Common myeloid progenitor, CD34-positive (primary cell): ENCODE data around the gene ANKRD55.
"Not testable (repeated sequence)": the region's sequence is repeated elsewhere in the genome, so short reads cannot be mapped to it uniquely, and the experiment has no call there.

Experiments used
- CTCF ChIA-PET: fragments of 350-600 bp; sonication (Branson Sonifier 250); formaldehyde crosslinking; loops from one replicate; lab custom pipeline; 2021; ENCODE audit warnings: antibody characterized with exemption; lab: Charles Lee
- POLR2A ChIA-PET: fragments of 350-600 bp; sonication (Branson Sonifier 250); formaldehyde crosslinking; loops from one replicate; lab custom pipeline; 2021; ENCODE audit warnings: antibody characterized with exemption; lab: Charles Lee
- DNase-seq, 3 donors: peaks; one replicate each; pipeline versions ENCODE4 v3.0.0 to v3.0.0-alpha.2; 2013
- H3K27ac ChIP-seq, 2 experiments: 1 replicate in 1 of 2; 2 replicates in 1 of 2; pipeline ENCODE4 v1.7.0; 2013; ENCODE audit warnings: inconsistent platforms in 2 of 2, low read length in 2 of 2, mild to moderate bottlenecking in 2 of 2, low read depth in 1 of 2, moderate library complexity in 1 of 2; ENCODE audit not compliant: severe bottlenecking in 2 of 2, insufficient read depth in 1 of 2, poor library complexity in 1 of 2
- H3K27me3 ChIP-seq, 5 experiments: replicated peaks in 2 of 5; 1 replicate in 3 of 5; 2 replicates in 2 of 5; pipeline versions ENCODE4 v1.6.1 to v1.7.0; 2013; ENCODE audit warnings: low read length in 4 of 5, mild to moderate bottlenecking in 2 of 5, moderate library complexity in 2 of 5, inconsistent platforms in 1 of 5; ENCODE audit not compliant: insufficient read depth in 5 of 5, control insufficient read depth in 4 of 5
- H3K36me3 ChIP-seq, 4 experiments: 1 replicate in 2 of 4; 2 replicates in 2 of 4; pipeline versions ENCODE4 v1.6.1 to v1.7.0; 2013; ENCODE audit warnings: low read length in 3 of 4, control low read depth in 1 of 4, mild to moderate bottlenecking in 1 of 4; ENCODE audit not compliant: control insufficient read depth in 4 of 4, insufficient read depth in 4 of 4
- H3K4me1 ChIP-seq, 4 experiments: 1 replicate in 3 of 4; 2 replicates in 1 of 4; pipeline versions ENCODE4 v1.6.1 to v1.7.1; 2013; ENCODE audit warnings: low read length in 3 of 4, mild to moderate bottlenecking in 3 of 4, control low read depth in 1 of 4, inconsistent platforms in 1 of 4, moderate library complexity in 1 of 4; ENCODE audit not compliant: control insufficient read depth in 4 of 4, insufficient read depth in 4 of 4; ENCODE audit errors: control extremely low read depth in 1 of 4
- H3K4me3 ChIP-seq, 7 experiments: 1 replicate in 4 of 7; 2 replicates in 3 of 7; pipeline versions ENCODE4 v1.5.1 to v1.7.0; 2013; ENCODE audit warnings: mild to moderate bottlenecking in 7 of 7, low read length in 6 of 7, moderate library complexity in 6 of 7, inconsistent platforms in 2 of 7, low read depth in 2 of 7, control low read depth in 1 of 7; ENCODE audit not compliant: insufficient read depth in 4 of 7, control insufficient read depth in 1 of 7; ENCODE audit errors: extremely low read depth in 1 of 7
- H3K9me3 ChIP-seq, 5 experiments: 1 replicate in 4 of 5; 2 replicates in 1 of 5; pipeline versions ENCODE4 v1.6.1 to v1.7.1; 2013; ENCODE audit warnings: low read length in 4 of 5, mild to moderate bottlenecking in 2 of 5, inconsistent platforms in 1 of 5, low read depth in 1 of 5, moderate library complexity in 1 of 5; ENCODE audit not compliant: control insufficient read depth in 4 of 5, insufficient read depth in 2 of 5; ENCODE audit errors: control extremely low read depth in 1 of 5
- WGBS: methylation state at CpG from one replicate; pipeline ENCODE4 v1.1.5; 2013; ENCODE audit not compliant: insufficient coverage; 5-methylcytosine and 5-hydroxymethylcytosine counted together

ANKRD55 gene

GRCh38 chr5:56273376-56273955, 40.3 kb upstream of the ANKRD55 start:
- Histone ChIP-seq H3K36me3 (no peaks in the 10 kb centered on the region), H3K27me3 (no peaks in the 10 kb centered on the region), H3K9me3 (no peaks in the 10 kb centered on the region), H3K4me3 (no peak overlapping the region), H3K4me1 (peaks cover 0 to 5% (median 0%) of the 10 kb centered on the region in 4 experiments), H3K27ac (no peak overlapping the region)
- ChIA-PET POLR2A (no interaction called here), CTCF (interaction anchor here (0.6 to 13.2 kb wide), 5 partner anchors 10 to 790 kb away, joined by 3 to 264 read pairs (median 4); no protein-coding TSS in a partner anchor)
- DNase-seq = no peak
- WGBS = 100% methylated on average over 1 of the region's 4 CpGs

GRCh38 chr5:56272765-56273164, 39.6 kb upstream of the ANKRD55 start:
- no peak for DNase-seq
- Histone ChIP-seq H3K27ac (no peak overlapping the region), H3K36me3 (no peaks in the 10 kb centered on the region), H3K9me3 (no peaks in the 10 kb centered on the region), H3K27me3 (no peaks in the 10 kb centered on the region), H3K4me1 (peaks cover 0 to 5% (median 0%) of the 10 kb centered on the region in 4 experiments), H3K4me3 (no peak overlapping the region)
- POLR2A ChIA-PET = no interaction called here
- no CpG with 5 or more reads among the region's 2 CpGs for WGBS
- CTCF ChIA-PET = interaction anchor here (0.6 to 13.2 kb wide), 7 partner anchors 10 to 791 kb away, joined by 3 to 264 read pairs (median 3); no protein-coding TSS in a partner anchor

- POLR2A ChIA-PET = interaction anchor here (1.0 kb wide), 1 partner anchor 568 kb away, joined by 3 read pairs; no protein-coding TSS in a partner anchor
- WGBS = 14% methylated on average over 4 of the region's 6 CpGs
- DNase-seq = peak; percentile 78 to 88 (median 87)
- H3K27me3 ChIP-seq = no peaks in the 10 kb centered on the region
- peaks cover 0 to 5% (median 0%) of the 10 kb centered on the region in 4 experiments for H3K4me1 ChIP-seq
- H3K4me3 ChIP-seq = no peak overlapping the region
- CTCF ChIA-PET = interaction anchor here (0.7 to 13.2 kb wide), 25 partner anchors 9 to 999 kb away, joined by 3 to 264 read pairs (median 4); partner anchors contain the start of gene MAP3K1
- H3K9me3 ChIP-seq = no peaks in the 10 kb centered on the region
- H3K36me3 ChIP-seq = no peaks in the 10 kb centered on the region
- no peak overlapping the region for H3K27ac ChIP-seq
These were observed 37.6 kb upstream of the ANKRD55 start for GRCh38 chr5:56270568-56271392.

GRCh38 chr5:56270058-56270457, 36.9 kb upstream of the ANKRD55 start:
- no peaks in the 10 kb centered on the region for H3K27me3 ChIP-seq
- 100% methylated on average over 4 of the region's 6 CpGs for WGBS
- ChIA-PET POLR2A (interaction anchor here (1.0 kb wide), 1 partner anchor 568 kb away, joined by 3 read pairs; no protein-coding TSS in a partner anchor), CTCF (interaction anchor here (0.6 to 13.2 kb wide), 25 partner anchors 10 to 999 kb away, joined by 3 to 264 read pairs (median 4); partner anchors contain the start of gene MAP3K1)
- no peaks in the 10 kb centered on the region for H3K36me3 ChIP-seq
- no peak overlapping the region for H3K27ac ChIP-seq
- H3K4me1 ChIP-seq = peaks cover 0 to 5% (median 0%) of the 10 kb centered on the region in 4 experiments
- no peaks in the 10 kb centered on the region for H3K9me3 ChIP-seq
- no peak overlapping the region for H3K4me3 ChIP-seq
- no peak for DNase-seq

GRCh38 chr5:56269216-56269927, 36.2 kb upstream of the ANKRD55 start:
- Histone ChIP-seq H3K27ac (no peak overlapping the region), H3K36me3 (no peaks in the 10 kb centered on the region), H3K27me3 (no peaks in the 10 kb centered on the region), H3K4me1 (peaks cover 0 to 5% (median 0%) of the 10 kb centered on the region in 4 experiments), H3K4me3 (no peak overlapping the region), H3K9me3 (no peaks in the 10 kb centered on the region)
- WGBS = 75% methylated on average over 6 of the region's 6 CpGs
- ChIA-PET POLR2A (no interaction called here), CTCF (interaction anchor here (0.6 to 13.2 kb wide), 13 partner anchors 10 to 633 kb away, joined by 3 to 264 read pairs (median 5); partner anchors contain the start of gene MAP3K1)
- peak; percentile 65 to 86 (median 85) for DNase-seq

- H3K36me3 ChIP-seq, POLR2A ChIA-PET, H3K9me3 ChIP-seq, H3K27me3 ChIP-seq, DNase-seq, H3K4me1 ChIP-seq, H3K4me3 ChIP-seq, H3K27ac ChIP-seq: not testable (repeated sequence)
- CTCF ChIA-PET = interaction anchor here (1.4 to 13.2 kb wide), 4 partner anchors 9 to 570 kb away, joined by 4 to 264 read pairs (median 26); no protein-coding TSS in a partner anchor
- no CpG with 5 or more reads among the region's 3 CpGs for WGBS
These were observed 35.6 kb upstream of the ANKRD55 start for GRCh38 chr5:56268707-56269106.
